Testis (tissue), 3 donors: ENCODE measurements around the gene FLT1. TPM values are rescaled to one million over a fixed set of nuclear protein-coding genes. Genes with fewer than 3 reads are reported as not detected.

ENCODE experiments used
- DNase-seq: peaks from one replicate; pipeline ENCODE4 v3.0.0-alpha.2; 2019
- H3K27ac ChIP-seq, 2 donors: fragments of 200-600 bp; sonication (generic); one replicate each; pipeline ENCODE4 v1.5.1; 2019
- H3K27me3 ChIP-seq: fragments of 200-600 bp; sonication (generic); one replicate; pipeline ENCODE4 v1.5.1; 2019
- H3K36me3 ChIP-seq: fragments of 200-600 bp; sonication (generic); one replicate; pipeline ENCODE4 v1.5.1; 2017; ENCODE audit warnings: low read depth; ENCODE audit errors: missing control alignments
- H3K4me1 ChIP-seq: fragments of 200-600 bp; sonication (generic); one replicate; pipeline ENCODE4 v1.5.1; 2019
- H3K4me3 ChIP-seq, 2 donors: fragments of 200-600 bp; sonication (generic); one replicate each; pipeline ENCODE4 v1.5.1; 2017 to 2019
- H3K9me3 ChIP-seq: fragments of 200-600 bp; sonication (generic); one replicate; pipeline ENCODE4 v1.5.1; 2017
- CTCF ChIP-seq, 3 experiments: fragments of 450-650 bp in 2 of 3; fragments of 200-600 bp in 1 of 3; sonication (generic) in 1 of 3; IDR thresholded peaks; one replicate each; pipeline ENCODE4 v1.5.1; 2016 to 2019; ENCODE audit warnings: antibody characterized with exemption in 3 of 3, mild to moderate bottlenecking in 2 of 3, moderate library complexity in 1 of 3
- POLR2A ChIP-seq: fragments of 450-650 bp; IDR thresholded peaks from one replicate; pipeline ENCODE4 v1.6.1; 2017; ENCODE audit warnings: antibody characterized with exemption, mild to moderate bottlenecking, moderate library complexity
- WGBS, 2 donors: methylation state at CpG; one replicate each; pipeline ENCODE4 v1.1.5; 2018; 5-methylcytosine and 5-hydroxymethylcytosine counted together
- intact Hi-C: fragments of 100-400 bp; cut with DNase I; formaldehyde crosslinking; loops from one replicate; pipeline ENCODE4 v1.15.1; 2023; ENCODE audit warnings: low total_unique reads
- polyA plus RNA-seq: library from polyadenylated mRNA; stranded (reverse); fragments of 350-450 nt; fragmentation: Illumina TruSeq; extraction: RNeasy Lipid Tissue Mini Kit (QIAGEN cat#74804); gene quantifications from one replicate; pipeline ENCODE4 v1.2.3, GENCODE V29; 2014; ENCODE audit warnings: low read depth, low replicate concordance; ENCODE audit not compliant: insufficient read depth
- total RNA-seq, 2 donors: library from RNA; depleted of rRNA; stranded (reverse); fragments of >200 nt; gene quantifications; one replicate each; pipeline ENCODE4 v1.2.3, GENCODE V29; 2016

The FLT1 gene
- total and polyA plus RNA-seq, 3 donors from 2014 or later, result 26.6 to 48.1 (median 47.4) TPM

- no peak for DNase-seq
- no peak overlapping the region for H3K27ac ChIP-seq
- H3K4me1 ChIP-seq, result no peaks in the 10 kb centered on the region
- WGBS, 2 donors, result 78 to 86% methylated on average over 4 of the region's 4 CpGs
- TF ChIP-seq POLR2A, result no peak
- no peak for TF ChIP-seq CTCF (IDR thresholded peaks at IDR 0.05)
- no peak overlapping the region for H3K4me3 ChIP-seq
- H3K9me3 ChIP-seq, result no peaks in the 10 kb centered on the region
- no peaks in the 10 kb centered on the region for H3K27me3 ChIP-seq
- intact Hi-C loops, result no loop called here
- H3K36me3 ChIP-seq, result no peaks in the 10 kb centered on the region
Measured at GRCh38 chr13:28387740-28388501, 107.0 kb downstream of the FLT1 start.

GRCh38 chr13:28385362-28385761, 109.6 kb downstream of the FLT1 start:
- Histone ChIP-seq H3K27me3 (no peaks in the 10 kb centered on the region), H3K36me3 (no peaks in the 10 kb centered on the region), H3K4me3 (no peak overlapping the region), H3K4me1 (no peaks in the 10 kb centered on the region), H3K9me3 (no peaks in the 10 kb centered on the region), H3K27ac (no peak overlapping the region)
- DNase-seq, result no peak
- TF ChIP-seq CTCF (IDR thresholded peaks at IDR 0.05) (no peak), POLR2A (no peak)
- intact Hi-C loops, result no loop called here
- 79 to 82% methylated on average over 1 of the region's 1 CpG for WGBS, 2 donors

DNA sequence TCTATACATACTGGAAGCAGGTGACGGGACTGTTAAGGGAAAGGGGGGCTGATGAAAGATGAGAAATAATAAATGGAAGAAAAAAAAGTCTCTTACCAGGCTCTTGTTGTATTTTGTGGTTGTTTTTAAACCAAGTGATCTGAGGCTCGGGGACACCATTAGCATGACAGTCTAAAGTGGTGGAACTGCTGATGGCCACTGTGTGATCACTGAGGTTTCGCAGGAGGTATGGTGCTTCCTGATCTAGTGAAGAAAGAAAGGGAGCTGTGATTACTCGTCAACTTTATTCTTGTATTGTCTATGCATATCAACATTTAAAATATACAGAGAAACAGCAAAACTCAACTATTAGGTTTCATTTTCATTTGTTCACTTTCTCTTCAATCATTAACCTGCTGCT, 110.1 kb downstream of the FLT1 start:
- Histone ChIP-seq H3K4me3 (no peak overlapping the region), H3K27me3 (no peaks in the 10 kb centered on the region), H3K9me3 (no peaks in the 10 kb centered on the region), H3K36me3 (no peaks in the 10 kb centered on the region), H3K4me1 (no peaks in the 10 kb centered on the region), H3K27ac (no peak overlapping the region)
- TF ChIP-seq CTCF (IDR thresholded peaks at IDR 0.05), result no peak
- TF ChIP-seq POLR2A, result no peak
- DNase-seq, result no peak
- 86% methylated on average over 4 of the region's 4 CpGs for WGBS, 2 donors
- intact Hi-C loops, result no loop called here

GRCh38 chr13:28380319-28380718, 114.6 kb downstream of the FLT1 start:
- 91 to 99% methylated on average over 3 of the region's 3 CpGs for WGBS, 2 donors
- intact Hi-C loops, result no loop called here

More at GRCh38 chr13:28380319-28380718, 114.6 kb downstream of the FLT1 start:
- TF ChIP-seq CTCF (IDR thresholded peaks at IDR 0.05), result no peak
- TF ChIP-seq POLR2A, result no peak
- H3K36me3 ChIP-seq, result no peaks in the 10 kb centered on the region
- no peaks in the 10 kb centered on the region for H3K4me1 ChIP-seq
- DNase-seq, result no peak
- H3K27ac ChIP-seq, result no peak overlapping the region
- H3K27me3 ChIP-seq, result no peaks in the 10 kb centered on the region
- H3K9me3 ChIP-seq, result no peaks in the 10 kb centered on the region
- H3K4me3 ChIP-seq, result no peak overlapping the region
